Forelimb muscle (tissue), 1 donor: ENCODE data around the gene PHF21A. TPM values are rescaled to one million over a fixed set of nuclear protein-coding genes. Genes with fewer than 3 reads are reported as not detected.

Experiments
- DNase-seq: peaks from one replicate; pipeline ENCODE4 v3.0.0-alpha.2; 2013; ENCODE audit warnings: low read depth
- polyA plus RNA-seq: library from polyadenylated mRNA; unstranded; fragments of 120-200 nt; gene quantifications from one replicate; pipeline ENCODE4 v1.2.1, GENCODE V29; 2013; ENCODE audit not compliant: insufficient read length

PHF21A gene
- polyA plus RNA-seq, 1 donor, result 35.7 TPM

DNA sequence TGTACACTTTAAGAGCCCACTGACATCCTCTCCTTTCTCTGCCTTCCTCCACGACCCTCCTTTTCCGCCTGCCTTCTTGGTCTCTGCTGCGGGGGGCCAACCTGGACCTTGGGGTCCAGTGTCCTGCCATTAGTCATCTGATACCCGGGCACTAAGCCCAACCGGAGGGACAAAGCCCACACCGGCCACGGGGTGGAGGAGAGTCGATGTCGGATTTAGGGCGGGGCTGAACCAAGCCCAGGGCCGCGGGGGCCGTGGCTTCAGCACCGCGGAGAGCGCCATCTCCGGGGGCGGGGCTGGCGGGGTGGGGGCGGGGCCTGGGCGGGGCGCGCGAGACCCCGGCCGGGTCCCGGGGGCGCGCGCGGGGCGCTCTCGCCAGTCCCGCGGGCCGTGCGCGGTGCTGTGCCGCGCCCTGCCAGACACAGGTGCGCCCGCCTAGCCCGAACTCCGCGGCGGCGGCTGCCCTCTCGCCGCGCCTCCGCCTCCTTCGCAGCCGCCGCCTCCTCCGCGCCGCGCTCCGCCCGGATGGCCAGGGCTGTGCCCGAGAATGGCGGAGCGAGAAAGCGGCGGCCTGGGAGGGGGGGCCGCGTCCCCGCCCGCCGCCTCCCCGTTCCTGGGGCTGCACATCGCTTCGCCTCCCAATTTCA, 235.9 kb downstream of the PHF21A start, which contains the start of gene MAPK8IP1:
MAPK8IP1 (plus strand) TSS at position 378 of the 647 bp plus-strand sequence; CDS start at position 548, 170 bp downstream.
- DNase-seq, result no peak

DNA sequence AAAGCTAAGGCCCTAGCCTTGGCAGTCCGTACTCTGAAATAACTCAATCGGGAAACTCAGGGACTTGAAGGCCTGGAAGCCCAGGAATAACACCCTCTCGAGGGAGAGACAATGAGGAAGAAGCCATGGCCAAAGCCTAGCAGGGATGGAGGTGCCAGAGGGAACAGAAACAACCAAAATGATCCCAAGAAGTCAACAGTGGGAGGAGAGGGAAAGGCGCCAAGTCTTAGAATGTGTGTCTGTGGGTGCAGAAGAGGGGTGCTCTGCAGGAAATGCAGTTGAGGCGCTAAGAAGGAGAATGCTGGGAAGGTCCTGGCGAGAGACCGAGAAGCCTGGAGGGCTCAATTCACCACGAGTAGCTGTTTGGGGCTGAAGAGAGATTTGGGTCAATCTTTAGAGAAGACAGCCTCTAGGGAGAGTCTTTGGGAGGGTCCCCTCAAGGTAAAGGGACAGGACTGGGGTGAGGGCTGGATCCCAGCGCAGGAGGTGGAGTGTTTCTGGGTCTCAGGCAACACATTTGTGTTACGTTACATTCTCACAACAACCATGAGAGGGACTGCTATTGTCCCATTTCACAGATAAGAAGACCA, 236.6 kb downstream of the PHF21A start:
- DNase-seq, result no peak

Other genes starting within 250 kb of the PHF21A start
- gene MAPK8IP1, start 235.8 kb downstream of the PHF21A start, polyA plus RNA-seq, result 41.3 TPM
- 0.43 TPM for gene FREY1, start 214.2 kb downstream of the PHF21A start, polyA plus RNA-seq
- 11.7 TPM for gene PEX16, start 203.6 kb downstream of the PHF21A start, polyA plus RNA-seq
- 0.30 TPM for gene LARGE2, start 198.8 kb downstream of the PHF21A start, polyA plus RNA-seq
- gene CREB3L1, start 156.2 kb upstream of the PHF21A start, polyA plus RNA-seq, result 40.8 TPM
- 77.8 TPM for gene DGKZ, start 226.0 kb upstream of the PHF21A start, polyA plus RNA-seq